HG03565 (cell line): ENCODE measurements around the gene PPP1R13B.

Experiments
- ATAC-seq: cut with Tn5 transposase; IDR thresholded peaks from one replicate; pipeline ENCODE4 v1.9.1; 2021; ENCODE audit warnings: mild to moderate bottlenecking, moderate library complexity; ENCODE audit not compliant: unreplicated experiment

PPP1R13B gene

GRCh38 chr14:103881268-103882201 is 34.2 kb upstream of the PPP1R13B start:
- ATAC-seq = no peak

GRCh38 chr14:103880348-103881267 is 33.2 kb upstream of the PPP1R13B start:
- ATAC-seq = no peak

GRCh38 chr14:103879570-103880347 is 32.4 kb upstream of the PPP1R13B start:
- no peak for ATAC-seq

GRCh38 chr14:103879118-103879569 is 31.8 kb upstream of the PPP1R13B start:
- no peak for ATAC-seq

- no peak for ATAC-seq
These were observed 30.8 kb upstream of the PPP1R13B start for GRCh38 chr14:103878180-103878579.

- ATAC-seq = no peak
These were observed 27.6 kb upstream of the PPP1R13B start for GRCh38 chr14:103875010-103875409.

- ATAC-seq = no peak
These were observed 25.2 kb upstream of the PPP1R13B start for GRCh38 chr14:103872481-103873113.

GRCh38 chr14:103871596-103872480 is 24.5 kb upstream of the PPP1R13B start:
- ATAC-seq = no peak

- ATAC-seq = no peak
These were observed 23.7 kb upstream of the PPP1R13B start for GRCh38 chr14:103870891-103871595.

- ATAC-seq = no peak
These were observed 22.9 kb upstream of the PPP1R13B start for GRCh38 chr14:103870144-103870876.

GRCh38 chr14:103869406-103870143 is 22.2 kb upstream of the PPP1R13B start:
- ATAC-seq = no peak

- no peak for ATAC-seq
These were observed 21.0 kb upstream of the PPP1R13B start for GRCh38 chr14:103868242-103868897.

- no peak for ATAC-seq
These were observed 20.2 kb upstream of the PPP1R13B start for GRCh38 chr14:103867523-103867953.

GRCh38 chr14:103867020-103867419 is 19.6 kb upstream of the PPP1R13B start:
- no peak for ATAC-seq

GRCh38 chr14:103863245-103863644 is 15.9 kb upstream of the PPP1R13B start:
- no peak for ATAC-seq

GRCh38 chr14:103862393-103862782 is 15.0 kb upstream of the PPP1R13B start:
- ATAC-seq = no peak
